ENCODE results near the gene NPHP4.

- no peak for TF ChIP-seq CTCF (IDR thresholded peaks at IDR 0.05)
- TF ChIP-seq POLR2AphosphoS5 (IDR thresholded peaks at IDR 0.05) = no peak
- TF ChIP-seq POLR2A (IDR thresholded peaks at IDR 0.05) = no peak
Measured at GRCh38 chr1:6002714-6003501, 10.7 kb upstream of the NPHP4 start.

Measured in transverse colon (tissue), 4 donors.